GM19099 (cell line): ENCODE results near the gene MICU1.

Experiments used
- POLR2A ChIP-seq: IDR thresholded peaks from 3 replicates; pipeline ENCODE4 v1.6.1; 2011; ENCODE audit warnings: low read depth; ENCODE audit not compliant: insufficient read length; ENCODE audit errors: extremely low read depth

The MICU1 gene

DNA sequence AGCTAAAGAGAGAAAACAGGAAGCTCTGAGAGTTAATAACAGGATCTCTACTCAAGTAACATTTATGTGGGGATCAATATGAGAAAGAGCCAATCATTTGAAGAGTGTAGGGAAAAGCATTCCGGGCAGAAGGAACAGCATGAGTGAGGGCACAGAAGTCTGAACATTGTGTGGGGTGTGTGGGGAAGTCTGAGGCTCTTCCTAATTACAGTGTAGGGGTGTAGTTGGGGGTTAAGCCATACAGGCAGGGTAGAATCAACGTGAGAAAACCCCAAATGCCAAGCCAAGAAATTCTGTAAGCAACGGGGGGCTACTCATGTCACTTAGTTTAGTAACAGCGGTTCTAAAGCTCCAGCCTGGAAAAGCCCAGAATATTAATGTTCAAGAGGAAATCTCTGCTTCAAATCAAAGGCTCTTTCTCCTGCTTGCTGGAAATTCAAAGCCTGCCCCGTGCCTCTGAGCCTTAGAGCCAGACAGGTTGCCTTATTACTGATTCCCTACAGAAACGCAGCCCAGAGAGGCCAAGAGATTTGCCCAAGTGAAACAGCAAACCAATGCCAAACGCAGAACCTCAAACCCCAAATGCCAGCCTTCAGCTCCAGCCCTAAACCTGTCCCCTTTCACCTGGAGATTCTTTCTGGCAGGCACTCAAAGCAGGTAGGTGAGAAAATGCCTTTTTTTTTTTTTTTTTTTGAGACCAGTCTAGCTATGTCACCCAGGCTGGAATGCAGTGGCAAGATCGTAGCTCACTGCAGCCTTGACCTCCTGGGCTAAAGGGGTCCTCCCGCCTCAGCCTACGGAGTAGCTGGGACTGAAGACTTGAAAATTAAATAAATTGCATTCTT lies 307.2 kb downstream of the MICU1 start:
- no peak for TF ChIP-seq POLR2A
